Measurements from ENCODE around the gene GIT1.

GIT1 gene

GRCh38 chr17:29594519-29595090 lies 5.2 kb upstream of the GIT1 start:
- DNase-seq: no peak

- no peak for DNase-seq
Measured at GRCh38 chr17:29593591-29594518, 4.4 kb upstream of the GIT1 start.

- DNase-seq: peak in 50 of 58 donors; percentile 35 to 80 (median 66)
Measured at GRCh38 chr17:29592850-29593551, 3.6 kb upstream of the GIT1 start, which contains the start of gene ANKRD13B. Gene ANKRD13B, plus strand, starts transcription at chr17:29593132. Its CDS starts 490 bp downstream, at chr17:29593622.

- peak in 55 of 58 donors; percentile 49 to 94 (median 84) for DNase-seq
Measured at GRCh38 chr17:29591737-29592608, 2.5 kb upstream of the GIT1 start.

- peak in 22 of 58 donors; percentile 39 to 76 (median 55) for DNase-seq
Measured at GRCh38 chr17:29591146-29591736, 1.8 kb upstream of the GIT1 start.

GRCh38 chr17:29590411-29591145 lies 1.1 kb upstream of the GIT1 start:
- peak in 29 of 58 donors; percentile 25 to 76 (median 54) for DNase-seq

- DNase-seq: peak in 20 of 58 donors; percentile 26 to 72 (median 45)
Measured at GRCh38 chr17:29588562-29589411, 661 bp downstream of the GIT1 start.

- DNase-seq: peak in 1 of 58 donors; percentile 54
Measured at GRCh38 chr17:29588017-29588561, 1.4 kb downstream of the GIT1 start.

GRCh38 chr17:29587591-29587990 lies 1.9 kb downstream of the GIT1 start:
- DNase-seq: no peak

- peak in 1 of 58 donors; percentile 30 for DNase-seq
Measured at GRCh38 chr17:29586676-29587469, 2.6 kb downstream of the GIT1 start.

- peak in 2 of 58 donors; percentile 22 to 23 for DNase-seq
Measured at GRCh38 chr17:29585080-29585751, 4.2 kb downstream of the GIT1 start.

- peak in 45 of 58 donors; percentile 36 to 86 (median 65) for DNase-seq
Measured at GRCh38 chr17:29584452-29585079, 4.9 kb downstream of the GIT1 start.

- DNase-seq: no peak
Measured at GRCh38 chr17:29583324-29584248, 5.9 kb downstream of the GIT1 start.

- DNase-seq: peak in 52 of 58 donors; percentile 41 to 88 (median 73)
Measured at GRCh38 chr17:29582772-29583171, 6.7 kb downstream of the GIT1 start.

- no peak for DNase-seq
Measured at GRCh38 chr17:29582254-29582765, 7.1 kb downstream of the GIT1 start.
